GM15510 (cell line): ENCODE results near the gene PCBD2.

Experiments
- POLR2A ChIP-seq: IDR thresholded peaks from 3 replicates; pipeline ENCODE4 v1.6.1; 2011; ENCODE audit warnings: borderline replicate concordance; ENCODE audit not compliant: insufficient read length; ENCODE audit errors: extremely low read depth

The PCBD2 gene

GRCh38 chr5:134975078-134975715 lies 70.3 kb downstream of the PCBD2 start:
- TF ChIP-seq POLR2A, result no peak

GRCh38 chr5:134975843-134976242 lies 70.9 kb downstream of the PCBD2 start:
- TF ChIP-seq POLR2A, result no peak

GRCh38 chr5:134976841-134977240 lies 71.9 kb downstream of the PCBD2 start:
- TF ChIP-seq POLR2A, result no peak

- TF ChIP-seq POLR2A, result no peak
These were observed 74.5 kb downstream of the PCBD2 start for GRCh38 chr5:134979416-134979815.

- no peak for TF ChIP-seq POLR2A
These were observed 77.3 kb downstream of the PCBD2 start for GRCh38 chr5:134982230-134982629.

- no peak for TF ChIP-seq POLR2A
These were observed 84.4 kb downstream of the PCBD2 start for GRCh38 chr5:134989266-134989830.

GRCh38 chr5:134992148-134992547 lies 87.2 kb downstream of the PCBD2 start:
- TF ChIP-seq POLR2A, result no peak

GRCh38 chr5:134993161-134993560 lies 88.2 kb downstream of the PCBD2 start:
- TF ChIP-seq POLR2A, result no peak

- TF ChIP-seq POLR2A, result no peak
These were observed 89.7 kb downstream of the PCBD2 start for GRCh38 chr5:134994560-134995156.

GRCh38 chr5:134995850-134996402 lies 91.0 kb downstream of the PCBD2 start:
- no peak for TF ChIP-seq POLR2A

GRCh38 chr5:134997015-134997414 lies 92.1 kb downstream of the PCBD2 start:
- no peak for TF ChIP-seq POLR2A

- TF ChIP-seq POLR2A, result no peak
These were observed 99.4 kb downstream of the PCBD2 start for GRCh38 chr5:135004376-135004775.

GRCh38 chr5:135005076-135005475 lies 100.1 kb downstream of the PCBD2 start:
- TF ChIP-seq POLR2A, result no peak

- TF ChIP-seq POLR2A, result no peak
These were observed 102.4 kb downstream of the PCBD2 start for GRCh38 chr5:135007305-135007704.

GRCh38 chr5:135007749-135008363 lies 102.9 kb downstream of the PCBD2 start:
- no peak for TF ChIP-seq POLR2A
